Hindlimb muscle (tissue), 1 donor: ENCODE measurements around the gene WFDC5. TPM values are rescaled to one million over a fixed set of nuclear protein-coding genes. Genes with fewer than 3 reads are reported as not detected.
"Not testable (repeated sequence)": the region's sequence is repeated elsewhere in the genome, so short reads cannot be mapped to it uniquely, and the experiment has no call there.

ENCODE experiments used
- DNase-seq: peaks from one replicate; pipeline ENCODE4 v3.0.0-alpha.2; 2013
- polyA plus RNA-seq: library from polyadenylated mRNA; unstranded; fragments of 120-200 nt; gene quantifications from one replicate; pipeline ENCODE4 v1.2.1, GENCODE V29; 2013; ENCODE audit not compliant: insufficient read length

WFDC5 gene
- polyA plus RNA-seq, 1 donor: not detected

- DNase-seq: no peak
These were observed 27.7 kb downstream of the WFDC5 start for GRCh38 chr20:45087097-45087790.

DNA sequence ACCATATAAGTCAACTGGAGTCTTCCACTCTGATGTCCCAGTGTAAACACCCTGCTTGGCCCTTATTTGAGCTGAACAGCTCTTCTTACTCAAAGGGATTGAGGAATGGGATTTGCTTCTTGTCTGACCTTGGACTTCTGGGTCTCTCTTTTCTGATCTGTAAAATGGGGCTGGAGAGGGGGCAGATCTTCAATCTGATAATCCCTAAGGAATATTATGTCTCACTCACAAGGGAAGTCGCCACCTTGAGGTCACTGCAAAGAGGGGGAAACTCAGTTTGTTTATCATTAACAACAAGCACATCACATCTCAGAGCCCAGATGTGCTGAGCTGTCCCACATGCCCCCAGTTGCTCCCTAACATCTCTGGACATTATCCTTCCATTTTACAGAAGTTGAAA, 29.1 kb downstream of the WFDC5 start:
- DNase-seq: no peak

DNA sequence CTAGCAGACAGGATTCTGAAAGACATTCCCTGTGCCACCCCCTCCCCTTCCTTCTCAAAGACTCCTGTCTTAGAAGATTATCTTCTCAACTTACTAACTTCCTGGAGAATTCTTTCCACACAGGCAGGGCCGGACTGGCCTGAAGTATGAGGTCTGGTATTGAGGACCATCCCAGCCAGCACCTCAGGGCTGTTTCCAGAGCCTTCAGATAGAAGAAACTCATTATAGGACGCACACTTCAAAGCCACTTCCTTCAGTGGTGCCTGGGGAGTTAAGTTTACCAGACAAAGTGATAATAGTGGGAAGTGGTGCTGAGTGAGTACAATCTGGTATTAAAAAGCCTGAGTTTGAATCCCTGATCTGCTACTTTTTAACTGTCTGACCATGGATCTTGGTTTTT, 29.7 kb downstream of the WFDC5 start:
- DNase-seq: no peak

- no peak for DNase-seq
These were observed 31.8 kb downstream of the WFDC5 start for GRCh38 chr20:45083127-45083526.

DNA sequence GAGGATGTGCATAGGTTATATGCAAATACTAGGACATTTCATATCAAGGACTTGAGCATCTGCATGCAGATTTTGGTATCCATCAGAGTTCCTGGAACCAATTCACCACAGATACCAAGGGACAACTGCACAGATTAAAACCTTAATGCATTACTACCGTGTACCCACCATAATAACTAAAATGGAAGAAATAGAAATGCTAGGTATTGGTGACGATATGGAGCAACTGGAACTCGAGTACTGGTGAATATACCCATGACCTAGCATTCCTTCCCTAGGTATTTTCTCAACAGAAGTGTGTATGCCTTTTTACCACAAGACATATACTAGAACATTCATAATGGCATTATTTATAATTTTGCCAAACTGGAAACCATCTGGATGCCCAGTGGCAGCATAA, 32.5 kb downstream of the WFDC5 start:
- no peak for DNase-seq

DNA sequence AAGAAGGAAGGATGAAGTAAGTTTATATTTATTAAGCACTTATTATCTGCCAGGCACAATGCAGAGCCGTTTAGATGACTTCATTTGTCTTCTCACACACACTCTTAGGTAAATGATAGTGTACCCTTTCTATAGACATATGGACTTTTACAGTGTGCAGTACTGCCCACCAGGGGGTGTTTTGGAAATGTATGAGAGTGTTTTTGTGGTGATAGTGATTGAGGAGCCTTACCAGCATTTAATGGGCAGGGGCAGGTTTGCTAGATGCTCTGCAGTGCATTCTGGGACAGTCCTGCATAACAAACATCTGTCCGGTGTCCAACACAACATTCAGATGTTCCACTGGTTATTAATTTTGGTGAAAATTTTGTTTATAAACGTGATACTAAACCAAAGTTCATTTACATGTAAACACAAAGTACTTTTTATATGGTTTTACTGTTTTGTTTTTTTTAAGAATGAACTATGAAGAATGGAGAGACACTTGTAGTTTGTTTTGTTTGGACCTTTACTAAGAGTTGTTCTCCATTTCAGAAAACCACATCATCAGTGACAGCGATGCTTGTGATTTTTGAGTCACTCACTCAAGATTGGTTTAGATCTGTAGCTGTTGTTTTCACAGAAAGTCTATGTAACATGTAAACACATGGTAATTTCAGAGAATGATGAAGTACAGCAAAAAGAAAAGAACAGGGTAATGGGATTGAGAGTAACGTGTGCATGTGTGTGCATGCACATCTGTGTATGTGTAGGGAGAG, 33.9 kb downstream of the WFDC5 start:
- DNase-seq: no peak

DNA sequence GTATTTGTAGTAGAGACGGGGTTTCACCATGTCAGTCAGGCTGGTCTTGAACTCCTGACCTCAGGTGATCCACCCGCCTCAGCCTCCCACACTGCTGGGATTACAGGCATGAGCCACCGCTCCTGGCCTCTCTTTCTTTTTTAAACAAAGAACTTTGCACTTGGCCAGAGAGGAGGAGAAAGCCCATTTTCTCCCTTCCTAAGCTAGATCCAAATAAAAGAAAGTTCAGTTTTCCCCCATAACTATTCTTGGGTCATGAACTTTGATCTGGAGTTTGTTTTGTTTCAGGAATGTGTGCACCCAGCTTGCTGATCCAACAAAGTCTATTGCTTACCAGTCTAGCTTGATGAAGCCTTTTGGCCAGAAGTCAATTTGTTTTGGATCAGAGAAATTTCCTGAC, 37.4 kb downstream of the WFDC5 start:
- DNase-seq: no peak

DNA sequence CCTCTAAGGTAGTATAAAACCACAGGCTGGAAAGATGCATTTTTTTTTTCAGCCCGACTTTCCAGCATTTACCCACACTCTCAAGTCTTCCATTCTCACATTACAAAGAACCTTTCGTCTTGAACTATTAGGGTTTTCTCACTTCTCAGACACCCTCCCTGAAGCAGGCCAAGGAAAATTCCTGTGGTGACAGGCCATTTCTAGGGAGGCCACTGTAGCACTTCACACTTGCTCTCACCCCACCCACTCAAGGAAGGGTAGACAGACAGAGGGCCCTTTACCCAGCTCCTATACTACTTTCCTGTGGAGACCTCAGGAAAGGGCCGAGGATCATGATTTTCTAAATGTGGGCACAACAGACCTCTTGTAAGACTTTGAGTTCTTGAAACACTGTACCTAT, 41.8 kb downstream of the WFDC5 start:
- no peak for DNase-seq

DNA sequence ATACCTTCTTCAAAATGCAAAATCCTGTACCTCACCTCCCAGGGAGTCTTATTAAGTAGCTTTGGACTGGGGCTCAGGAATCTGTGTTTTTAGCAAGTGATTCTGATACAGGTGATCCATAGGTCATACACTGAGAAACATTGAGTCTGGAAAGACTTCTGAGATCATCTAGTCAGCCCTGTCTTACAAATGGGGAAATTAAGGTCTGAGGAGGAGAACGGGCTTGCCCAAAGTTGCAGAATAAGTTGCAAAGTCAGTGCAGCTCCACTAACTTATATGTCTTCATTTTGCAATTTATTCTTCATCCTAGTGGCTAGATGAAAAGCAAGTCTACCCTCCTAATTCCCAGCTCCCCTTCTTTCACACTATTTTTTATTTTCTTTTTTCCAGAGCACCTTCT, 42.9 kb downstream of the WFDC5 start:
- DNase-seq: no peak

- no peak for DNase-seq
These were observed 43.9 kb downstream of the WFDC5 start for GRCh38 chr20:45070932-45071632.

DNA sequence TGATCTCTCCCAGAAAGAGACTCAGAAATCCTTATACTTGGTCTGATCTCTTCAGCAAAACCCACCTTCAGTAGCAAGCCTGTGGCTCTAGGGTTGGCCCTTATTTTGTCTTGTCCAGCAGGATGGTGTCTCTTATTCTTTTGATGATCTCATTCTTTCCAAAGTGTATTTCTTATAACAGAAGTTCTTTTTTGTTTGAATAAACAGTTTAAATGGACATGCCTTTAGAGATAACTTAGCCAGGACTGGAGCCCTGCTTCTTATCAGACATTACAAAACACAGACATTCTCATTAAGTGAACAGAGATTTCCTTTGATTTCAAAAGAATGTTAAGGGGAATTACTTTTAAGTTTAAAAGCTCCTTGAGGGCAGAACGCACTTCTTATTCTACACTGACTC, 45.7 kb downstream of the WFDC5 start:
- DNase-seq: no peak

- no peak for DNase-seq
These were observed 47.4 kb downstream of the WFDC5 start for GRCh38 chr20:45067558-45067957.

- DNase-seq: no peak
These were observed 47.9 kb downstream of the WFDC5 start for GRCh38 chr20:45067087-45067486.

GRCh38 chr20:45066372-45066771, 48.6 kb downstream of the WFDC5 start:
- DNase-seq: no peak

- DNase-seq: no peak
These were observed 50.2 kb downstream of the WFDC5 start for GRCh38 chr20:45064812-45065211.

DNA sequence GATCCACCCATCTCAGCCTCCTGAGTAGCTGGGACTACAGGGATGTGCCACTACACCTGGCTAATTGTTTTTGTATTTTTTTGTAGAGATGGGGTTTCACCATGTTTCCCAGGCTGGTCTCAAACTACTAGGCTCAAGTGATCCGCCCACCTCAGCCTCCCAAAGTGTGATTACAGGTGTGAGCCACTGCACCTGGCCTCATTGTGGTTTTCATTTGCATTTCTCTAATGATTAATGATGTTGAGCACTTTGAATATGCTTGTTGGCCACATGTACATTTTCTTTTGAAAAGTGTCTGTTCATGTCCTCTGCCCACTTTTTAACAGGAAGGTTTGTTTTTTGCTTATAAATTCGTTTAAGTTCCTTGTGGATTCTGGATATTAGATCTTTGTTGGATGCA, 51.9 kb downstream of the WFDC5 start:
- not testable (repeated sequence) for DNase-seq

- no peak for DNase-seq
These were observed 53.7 kb downstream of the WFDC5 start for GRCh38 chr20:45061244-45061643.

- DNase-seq: no peak
These were observed 54.7 kb downstream of the WFDC5 start for GRCh38 chr20:45060294-45060693.

Other genes starting within 250 kb of the WFDC5 start
- 104 TPM for gene YWHAB, start 229.5 kb downstream of the WFDC5 start, polyA plus RNA-seq
- gene PABPC1L, start 205.1 kb downstream of the WFDC5 start, polyA plus RNA-seq: 17.6 TPM
- gene TOMM34, start 154.8 kb downstream of the WFDC5 start, polyA plus RNA-seq: 14.0 TPM
- 9.2 TPM for gene STK4, start 148.7 kb downstream of the WFDC5 start, polyA plus RNA-seq
- 0.04 TPM for gene KCNS1, start 14.0 kb downstream of the WFDC5 start, polyA plus RNA-seq
- gene WFDC12, start 9.3 kb upstream of the WFDC5 start, polyA plus RNA-seq: not detected
- not detected for gene PI3, start 59.7 kb upstream of the WFDC5 start, polyA plus RNA-seq
- not detected for gene SEMG1, start 91.9 kb upstream of the WFDC5 start, polyA plus RNA-seq
- not detected for gene SEMG2, start 106.2 kb upstream of the WFDC5 start, polyA plus RNA-seq
- not detected for gene SLPI, start 139.4 kb upstream of the WFDC5 start, polyA plus RNA-seq
- not detected for gene RBPJL, start 191.7 kb upstream of the WFDC5 start, polyA plus RNA-seq
- 0.45 TPM for gene MATN4, start 193.1 kb upstream of the WFDC5 start, polyA plus RNA-seq
- gene SDC4, start 233.2 kb upstream of the WFDC5 start, polyA plus RNA-seq: 7.2 TPM
- 18.7 TPM for gene SYS1, start 248.0 kb upstream of the WFDC5 start, polyA plus RNA-seq